ENCODE results near the gene THTPA. TPM values are rescaled to one million over a fixed set of nuclear protein-coding genes. Genes with fewer than 3 reads are reported as not detected.

THTPA gene
- total RNA-seq: 11.3 and 23.4 TPM in 2 replicates

GRCh38 chr14:23555882-23556699, at the start of gene THTPA:
TSS of gene THTPA (plus strand) at chr14:23556271. CDS start at chr14:23556758, 487 bp downstream.

GRCh38 chr14:23551266-23552028, 4.6 kb upstream of the THTPA start, which contains the start of gene ZFHX2:
TSS of gene ZFHX2 (minus strand) at chr14:23551765. CDS start at chr14:23535325, 16,440 bp downstream.

GRCh38 chr14:23567186-23568020, 11.3 kb downstream of the THTPA start, which contains the start of gene AP1G2:
TSS of gene AP1G2 (minus strand) at chr14:23567791. CDS start at chr14:23567314, 477 bp downstream.

GRCh38 chr14:23578560-23579310, 22.7 kb downstream of the THTPA start, which contains the start of gene JPH4:
TSS of gene JPH4 (minus strand) at chr14:23578790. CDS start at chr14:23577453, 1,337 bp downstream.

Other genes starting within 250 kb of the THTPA start
- 18.3 and 18.4 TPM in 2 replicates for gene BCL2L2, start 249.4 kb upstream of the THTPA start, total RNA-seq
- gene PABPN1, start 234.8 kb upstream of the THTPA start, total RNA-seq: 61.7 and 123 TPM in 2 replicates
- gene SLC22A17, start 203.4 kb upstream of the THTPA start, total RNA-seq: 11.5 and 40.9 TPM in 2 replicates
- 4.2 and 4.6 TPM in 2 replicates for gene EFS, start 191.1 kb upstream of the THTPA start, total RNA-seq
- gene IL25, start 183.5 kb upstream of the THTPA start, total RNA-seq: not detected in 2 replicates
- gene CMTM5, start 179.2 kb upstream of the THTPA start, total RNA-seq: 0.28 and 0.58 TPM in 2 replicates
- gene MYH6, start 148.0 kb upstream of the THTPA start, total RNA-seq: not detected in 2 replicates
- not detected in 2 replicates for gene MYH7, start 120.6 kb upstream of the THTPA start, total RNA-seq
- 49.9 and 51.4 TPM in 2 replicates for gene NGDN, start 86.6 kb upstream of the THTPA start, total RNA-seq
- under 0.01 and 0.56 TPM in 2 replicates for gene ZFHX2, start 4.5 kb upstream of the THTPA start, total RNA-seq
- 7.9 and 13.2 TPM in 2 replicates for gene AP1G2, start 11.5 kb downstream of the THTPA start, total RNA-seq
- not detected in 2 replicates for gene JPH4, start 22.5 kb downstream of the THTPA start, total RNA-seq
- gene DHRS2, start 80.1 kb downstream of the THTPA start, total RNA-seq: under 0.01 and 0.19 TPM in 2 replicates